ENCODE data around the gene MYOF. TPM values are rescaled to one million over a fixed set of nuclear protein-coding genes. Genes with fewer than 3 reads are reported as not detected.

The MYOF gene
- total and polyA plus RNA-seq, 10 of the 15 experiments (the other 5 are each of a cell fraction or from before 2014, with no cell fraction given) = 0.02 to 0.59 (median 0.17) TPM

- H2AFZ ChIP-seq (ENCODE audit: control insufficient read depth, low read depth, low read length) = no peak overlapping the region
- no peak overlapping the region for H3K4me2 ChIP-seq (ENCODE audit: control insufficient read depth, insufficient read depth)
- H3K9me3 ChIP-seq (replicated peaks; ENCODE audit: control insufficient read depth, insufficient read depth, low read length) = no peaks in the 10 kb centered on the region
- 49% methylated on average over 8 of the region's 8 CpGs for whole genome bisulfite sequencing (ENCODE audit: insufficient coverage, insufficient replicate concordance, low lambda C conversion rate, missing lambda C conversion rate)
- intact Hi-C loops (cut with micrococcal nuclease; ENCODE audit: unreplicated experiment) = no loop called here
- FAIRE-seq (no peak), ATAC-seq (peak; percentile 22; the same call in 1 of the 3 replicates), DNase-seq (ENCODE audit: low read depth, low spot score) (no peak)
- no peak overlapping the region for H3K9ac ChIP-seq (ENCODE audit: control insufficient read depth, insufficient read depth, low read length)
- no peak for TF ChIP-seq RB1 (IDR thresholded peaks at IDR 0.05; ENCODE audit: borderline replicate concordance)
- no peak for TF ChIP-seq NFIC (IDR thresholded peaks at IDR 0.05; ENCODE audit: low read depth, low read length)
- TF ChIP-seq ELK1 (IDR thresholded peaks at IDR 0.05; ENCODE audit: low read depth, low read length) = no peak
- no peak for TF ChIP-seq BMI1 (IDR thresholded peaks at IDR 0.05; ENCODE audit: borderline replicate concordance)
- no peak for TF ChIP-seq CBX5 (IDR thresholded peaks at IDR 0.05; ENCODE audit: low read depth)
- no peak for TF ChIP-seq NFYB (IDR thresholded peaks at IDR 0.05; ENCODE audit: insufficient read depth, low read depth, low read length)
- no peak for TF ChIP-seq HDAC2 (IDR thresholded peaks at IDR 0.05)
- TF ChIP-seq ZBTB11 (CRISPR knock-in tag; IDR thresholded peaks at IDR 0.05) = no peak
- no peak for TF ChIP-seq ATF7 (IDR thresholded peaks at IDR 0.05; ENCODE audit: low read depth)
- TF ChIP-seq ZZZ3 (IDR thresholded peaks at IDR 0.05; ENCODE audit: control insufficient read depth, insufficient read length, low read depth) = no peak
- TF ChIP-seq SREBF2 (IDR thresholded peaks at IDR 0.05; ENCODE audit: low read length) = no peak
- no peak for TF ChIP-seq SKIL (IDR thresholded peaks at IDR 0.05; ENCODE audit: low read depth, poor library complexity, severe bottlenecking)
- no peak overlapping the region for H3K4me3 ChIP-seq
- H3K79me2 ChIP-seq (ENCODE audit: control insufficient read depth, insufficient read depth, low read length) = no peaks in the 10 kb centered on the region
- no peaks in the 10 kb centered on the region for H3K27me3 ChIP-seq (replicated peaks in 1 of 2; ENCODE audit: control insufficient read depth in 2 of 2, insufficient read depth in 2 of 2, low read length in 1 of 2)
- H4K20me1 ChIP-seq (ENCODE audit: control insufficient read depth, insufficient read depth) = no peaks in the 10 kb centered on the region
- SMC1A ChIA-PET (ENCODE audit: uncharacterized antibody, unreplicated experiment) = no interaction called here
- no peak overlapping the region for H3K27ac ChIP-seq (ENCODE audit: control insufficient read depth, insufficient read depth)
- BruUV-seq (replicated peaks) = no TSS peak
- POLR2A ChIA-PET = no interaction called here
- H3K4me1 ChIP-seq (ENCODE audit: control insufficient read depth, insufficient read depth, low read length) = no peaks in the 10 kb centered on the region
- CTCF ChIA-PET = interaction anchor here (1.1 to 2.6 kb wide), 2 partner anchors 37 to 69 kb away, joined by 3 to 10 read pairs; partner anchors contain the start of gene MYOF
- in situ Hi-C loops (cut with MboI) = no loop called here
- RAD21 ChIA-PET (ENCODE audit: unreplicated experiment) = no interaction called here
- no peaks in the 10 kb centered on the region for H3K36me3 ChIP-seq (ENCODE audit: control insufficient read depth in 2 of 2, insufficient read depth in 2 of 2, low read length in 1 of 2)
Measured at GRCh38 chr10:93445097-93445960, 36.8 kb downstream of the MYOF start.

Measured in GM12878 (cell line).